Muscle layer of colon (tissue), 2 donors: Measurements from ENCODE around the gene PLAU.
"Not testable (repeated sequence)": the region's sequence is repeated elsewhere in the genome, so short reads cannot be mapped to it uniquely, and the experiment has no call there.

Experiments used
- H3K27ac ChIP-seq: one replicate; pipeline ENCODE4 v1.7.0; 2013; ENCODE audit warnings: low read depth, mild to moderate bottlenecking, low read length, moderate library complexity
- H3K27me3 ChIP-seq, 2 donors: one replicate each; pipeline ENCODE4 v1.7.0; 2013; ENCODE audit warnings: low read length in 2 of 2, mild to moderate bottlenecking in 2 of 2; ENCODE audit not compliant: insufficient read depth in 2 of 2, control insufficient read depth in 1 of 2
- H3K36me3 ChIP-seq: one replicate; pipeline ENCODE4 v1.7.0; 2013; ENCODE audit warnings: mild to moderate bottlenecking, low read length; ENCODE audit not compliant: insufficient read depth
- H3K4me1 ChIP-seq: one replicate; pipeline ENCODE4 v1.7.0; 2013; ENCODE audit warnings: mild to moderate bottlenecking, low read length; ENCODE audit not compliant: insufficient read depth
- H3K4me3 ChIP-seq, 2 donors: one replicate each; pipeline ENCODE4 v1.7.0; 2013; ENCODE audit warnings: low read length in 2 of 2, low read depth in 1 of 2, mild to moderate bottlenecking in 1 of 2, moderate library complexity in 1 of 2
- H3K9ac ChIP-seq: one replicate; pipeline ENCODE4 v1.7.0; 2013; ENCODE audit warnings: low read length
- H3K9me3 ChIP-seq: one replicate; pipeline ENCODE4 v1.7.0; 2013; ENCODE audit warnings: mild to moderate bottlenecking, low read length
- donor health status: abdominal sarcoma.
- donor health status: Adenocarcinoma of cecum.

PLAU gene

GRCh38 chr10:73965267-73965889, 54.4 kb downstream of the PLAU start:
- Histone ChIP-seq H3K9ac (peak overlapping the region; percentile 41), H3K4me3 (peak overlapping the region in 1 of 2 donors; percentile 28), H3K4me1 (peaks cover 43% of the 10 kb centered on the region), H3K27ac (peak overlapping the region; percentile 95)
- not testable (repeated sequence) for H3K27me3 ChIP-seq, H3K36me3 ChIP-seq, H3K9me3 ChIP-seq

GRCh38 chr10:73965890-73966768, 55.2 kb downstream of the PLAU start:
- Histone ChIP-seq H3K4me3 (peak overlapping the region in 1 of 2 donors; percentile 28), H3K9ac (peak overlapping the region; percentile 41), H3K4me1 (peaks cover 43% of the 10 kb centered on the region)

GRCh38 chr10:73967022-73967429, 56.1 kb downstream of the PLAU start:
- H3K9me3 ChIP-seq, result no peaks in the 10 kb centered on the region
- peak overlapping the region; percentile 95 for H3K27ac ChIP-seq
- peak overlapping the region; percentile 41 for H3K9ac ChIP-seq

More at GRCh38 chr10:73965890-73966768, 55.2 kb downstream of the PLAU start:
- Histone ChIP-seq H3K36me3 (no peaks in the 10 kb centered on the region), H3K27ac (peak overlapping the region; percentile 95), H3K27me3 (no peaks in the 10 kb centered on the region), H3K9me3 (no peaks in the 10 kb centered on the region)

More at GRCh38 chr10:73967022-73967429, 56.1 kb downstream of the PLAU start:
- Histone ChIP-seq H3K4me1 (peaks cover 43% of the 10 kb centered on the region), H3K4me3 (peak overlapping the region in 1 of 2 donors; percentile 28), H3K27me3 (no peaks in the 10 kb centered on the region), H3K36me3 (no peaks in the 10 kb centered on the region)
